Measurements from ENCODE around the gene BMX. TPM values are rescaled to one million over a fixed set of nuclear protein-coding genes. Genes with fewer than 3 reads are reported as not detected.

BMX gene
- total and polyA plus RNA-seq, 2 donors (not counting 1 experiment from before 2014, with no cell fraction given): not detected

- no peak overlapping the region for H3K4me3 ChIP-seq (ENCODE audit: control extremely low read depth in 1 of 5, extremely low read depth in 1 of 5, insufficient read depth in 1 of 5, low read depth in 2 of 5, low read length in 4 of 5)
- no peak for ATAC-seq (ENCODE audit: low read depth)
- no peaks in the 10 kb centered on the region for H3K36me3 ChIP-seq (replicated peaks in 1 of 2; ENCODE audit: control extremely low read depth in 1 of 2, control insufficient read depth in 1 of 2, extremely low read depth in 1 of 2, insufficient read depth in 2 of 2, low read length in 1 of 2)
- H3K4me1 ChIP-seq (ENCODE audit: control insufficient read depth in 2 of 2, insufficient read depth in 2 of 2, low read length in 2 of 2): no peaks in the 10 kb centered on the region
- no peak overlapping the region for H3K27ac Mint-ChIP-seq
- H3K4me2 ChIP-seq (replicated peaks; ENCODE audit: low read depth, low read length, poor library complexity, severe bottlenecking): no peak overlapping the region
- no peaks in the 10 kb centered on the region for H3K9me3 ChIP-seq (ENCODE audit: control extremely low read depth in 1 of 3, control insufficient read depth in 2 of 3, insufficient read depth in 1 of 3, low read length in 2 of 3)
- no peaks in the 10 kb centered on the region for H3K9me3 Mint-ChIP-seq (ENCODE audit: insufficient read depth)
- H3K27me3 Mint-ChIP-seq: peaks cover 5% of the 10 kb centered on the region
- no peak overlapping the region for H3K27ac ChIP-seq (ENCODE audit: low read length in 2 of 2)
- H3K4me1 Mint-ChIP-seq: no peaks in the 10 kb centered on the region
- H4K20me1 ChIP-seq (ENCODE audit: control insufficient read depth, insufficient read depth, low read length, poor library complexity, severe bottlenecking): no peaks in the 10 kb centered on the region
- no peak for DNase-seq
- H3K9ac ChIP-seq (ENCODE audit: low read length): no peak overlapping the region
- whole genome bisulfite sequencing (ENCODE audit: insufficient coverage): 72% methylated on average over 4 of the region's 5 CpGs
- H3K79me2 ChIP-seq (ENCODE audit: control insufficient read depth, insufficient read depth, low read length): no peaks in the 10 kb centered on the region
- no peak overlapping the region for H3K4me3 Mint-ChIP-seq
- ChIA-PET POLR2A (no interaction called here), CTCF (no interaction called here)
- TF ChIP-seq CTCF (IDR thresholded peaks at IDR 0.05) (no peak), EZH2 (IDR thresholded peaks at IDR 0.05; ENCODE audit: borderline replicate concordance, insufficient read depth, low read depth, low read length, poor library complexity, severe bottlenecking) (no peak)
- peaks cover 0 to 12% (median 0%) of the 10 kb centered on the region in 4 experiments for H3K27me3 ChIP-seq (replicated peaks in 1 of 4; ENCODE audit: control extremely low read depth in 1 of 4, control insufficient read depth in 3 of 4, insufficient read depth in 4 of 4, low read length in 3 of 4)
- H2AFZ ChIP-seq (ENCODE audit: insufficient read depth, low read depth, low read length, poor library complexity, severe bottlenecking): no peak overlapping the region
- intact Hi-C loops (cut with micrococcal nuclease): no loop called here
Measured at GRCh38 chrX:15579778-15580747, 79.5 kb downstream of the BMX start.

GRCh38 chrX:15594371-15594770 lies 93.8 kb downstream of the BMX start:
- Histone ChIP-seq H3K4me3 (ENCODE audit: control extremely low read depth in 1 of 5, extremely low read depth in 1 of 5, insufficient read depth in 1 of 5, low read depth in 2 of 5, low read length in 4 of 5) (no peak overlapping the region), H3K27ac (ENCODE audit: low read length in 2 of 2) (no peak overlapping the region), H3K36me3 (replicated peaks in 1 of 2; ENCODE audit: control extremely low read depth in 1 of 2, control insufficient read depth in 1 of 2, extremely low read depth in 1 of 2, insufficient read depth in 2 of 2, low read length in 1 of 2) (no peaks in the 10 kb centered on the region), H2AFZ (ENCODE audit: insufficient read depth, low read depth, low read length, poor library complexity, severe bottlenecking) (no peak overlapping the region), H3K9me3 (ENCODE audit: control extremely low read depth in 1 of 3, control insufficient read depth in 2 of 3, insufficient read depth in 1 of 3, low read length in 2 of 3) (no peaks in the 10 kb centered on the region), H3K79me2 (ENCODE audit: control insufficient read depth, insufficient read depth, low read length) (no peaks in the 10 kb centered on the region), H3K4me2 (replicated peaks; ENCODE audit: low read depth, low read length, poor library complexity, severe bottlenecking) (no peak overlapping the region), H3K9ac (ENCODE audit: low read length) (no peak overlapping the region), H3K4me1 (ENCODE audit: control insufficient read depth in 2 of 2, insufficient read depth in 2 of 2, low read length in 2 of 2) (no peaks in the 10 kb centered on the region), H4K20me1 (ENCODE audit: control insufficient read depth, insufficient read depth, low read length, poor library complexity, severe bottlenecking) (no peaks in the 10 kb centered on the region), H3K27me3 (replicated peaks in 1 of 4; ENCODE audit: control extremely low read depth in 1 of 4, control insufficient read depth in 3 of 4, insufficient read depth in 4 of 4, low read length in 3 of 4) (peaks cover 0 to 8% (median 0%) of the 10 kb centered on the region in 4 experiments)
- ATAC-seq (ENCODE audit: low read depth): no peak
- Mint-ChIP-seq H3K4me3 (no peak overlapping the region), H3K27me3 (peaks cover 13% of the 10 kb centered on the region), H3K27ac (no peak overlapping the region), H3K4me1 (no peaks in the 10 kb centered on the region), H3K9me3 (ENCODE audit: insufficient read depth) (no peaks in the 10 kb centered on the region)
- WGBS (ENCODE audit: insufficient coverage): no CpG with 5 or more reads among the region's 2 CpGs
- TF ChIP-seq CTCF (IDR thresholded peaks at IDR 0.05): no peak
- no peak for TF ChIP-seq EZH2 (IDR thresholded peaks at IDR 0.05; ENCODE audit: borderline replicate concordance, insufficient read depth, low read depth, low read length, poor library complexity, severe bottlenecking)
- no peak for DNase-seq
- intact Hi-C loops (cut with micrococcal nuclease): no loop called here
- ChIA-PET POLR2A (no interaction called here), CTCF (no interaction called here)

Data from B cell (primary cell).